GM10248 (cell line): ENCODE results near the gene RABAC1.

Experiments
- CTCF ChIA-PET: fragments of 300-600 bp; sonication (Branson Sonifier 250); formaldehyde crosslinking; extraction: SDS; loops from one replicate; lab custom pipeline; 2021; ENCODE audit warnings: antibody characterized with exemption; lab: Yijun Ruan, JAX
- POLR2A ChIA-PET: fragments of 350-650 bp; sonication (Branson Sonifier 250); formaldehyde crosslinking; extraction: SDS; loops from one replicate; lab custom pipeline; 2020; ENCODE audit warnings: antibody characterized with exemption; lab: Yijun Ruan, JAX
- DNase-seq: peaks from one replicate; pipeline ENCODE4 v3.0.0; 2012; ENCODE audit errors: extremely low spot score
- CTCF ChIP-seq: IDR thresholded peaks from 2 replicates; pipeline ENCODE4 v1.5.1; 2012; ENCODE audit warnings: mild to moderate bottlenecking, low read depth; ENCODE audit errors: extremely low read depth, missing control alignments, control extremely low read depth

Gene RABAC1

GRCh38 chr19:41977916-41978315 lies 18.8 kb upstream of the RABAC1 start:
- ChIA-PET CTCF (interaction anchor here (0.6 kb wide), 1 partner anchor 35 kb away, joined by 3 read pairs; no protein-coding TSS in a partner anchor), POLR2A (no interaction called here)
- no peak for DNase-seq
- TF ChIP-seq CTCF: no peak

- CTCF ChIA-PET: no interaction called here
- TF ChIP-seq CTCF: no peak
- POLR2A ChIA-PET: interaction anchor here (0.6 kb wide), 1 partner anchor 53 kb away, joined by 3 read pairs; no protein-coding TSS in a partner anchor
- DNase-seq: no peak
These were observed 15.5 kb upstream of the RABAC1 start for GRCh38 chr19:41974652-41975051.

GRCh38 chr19:41971363-41971762 lies 12.2 kb upstream of the RABAC1 start:
- TF ChIP-seq CTCF: no peak
- no peak for DNase-seq
- CTCF ChIA-PET: interaction anchor here (1.4 kb wide), 1 partner anchor 13 kb away, joined by 4 read pairs; the partner anchor contains the start of gene RABAC1
- POLR2A ChIA-PET: no interaction called here

GRCh38 chr19:41969772-41970458 lies 10.8 kb upstream of the RABAC1 start:
- ChIA-PET POLR2A (no interaction called here), CTCF (no interaction called here)
- DNase-seq: no peak
- no peak for TF ChIP-seq CTCF

GRCh38 chr19:41968751-41969595 lies 9.9 kb upstream of the RABAC1 start:
- no peak for TF ChIP-seq CTCF
- ChIA-PET POLR2A (no interaction called here), CTCF (no interaction called here)
- DNase-seq: no peak

GRCh38 chr19:41967054-41967783 lies 8.1 kb upstream of the RABAC1 start:
- ChIA-PET CTCF (no interaction called here), POLR2A (no interaction called here)
- TF ChIP-seq CTCF: no peak
- DNase-seq: no peak
